GM19193 (cell line): ENCODE data around the gene SATB2.

ENCODE experiments used
- POLR2A ChIP-seq: IDR thresholded peaks from 4 replicates; pipeline ENCODE4 v1.6.1; 2011; ENCODE audit not compliant: insufficient read depth, insufficient read length; ENCODE audit errors: extremely low read depth

The SATB2 gene

DNA sequence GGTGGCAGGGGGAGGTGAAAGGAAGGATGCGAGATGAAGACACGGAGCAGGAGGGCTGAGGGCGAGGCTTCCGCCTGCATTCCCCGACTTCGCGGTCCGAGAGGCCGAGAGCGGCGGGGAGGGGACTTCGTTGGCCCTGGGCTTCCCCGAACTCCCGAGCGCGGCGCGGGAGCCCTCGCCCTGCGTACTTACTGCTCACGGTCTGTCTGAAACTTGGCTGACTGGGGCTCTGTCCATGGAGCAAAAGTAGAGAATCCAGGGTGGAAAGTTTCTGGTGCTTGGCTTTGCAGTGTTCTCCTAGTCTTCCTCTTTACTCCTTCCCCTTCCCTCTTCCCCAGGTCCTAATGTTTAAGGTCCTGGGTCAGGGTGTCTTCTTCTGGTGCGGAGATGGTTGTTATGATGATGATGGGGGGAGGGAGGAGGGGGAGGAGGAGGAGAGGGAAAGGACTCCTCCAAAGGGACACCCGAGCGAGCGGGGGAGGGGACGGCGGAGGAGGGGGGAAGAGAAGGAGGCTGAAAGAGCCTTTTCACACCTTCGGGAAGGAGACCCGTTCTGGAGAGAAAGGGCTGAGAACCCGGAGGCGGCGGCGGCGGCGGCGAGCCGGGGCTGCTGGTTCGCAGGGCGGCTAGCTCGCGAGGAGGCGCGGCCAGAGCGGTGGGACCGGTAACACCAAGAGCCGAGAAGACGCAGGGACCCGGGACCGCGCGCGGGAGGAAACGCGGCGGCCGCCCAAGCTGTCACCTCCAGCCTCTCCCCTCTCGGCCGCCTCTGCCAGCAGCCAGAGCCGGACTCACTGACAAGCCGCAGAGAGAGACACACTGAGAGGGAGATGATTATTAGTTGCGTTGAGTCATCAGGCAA lies at the start of gene SATB2:
TSS of gene SATB2 (minus strand) at position 793 of the 862 bp plus-strand sequence. CDS start 1,902 bp downstream, outside the sequence.
- no peak for TF ChIP-seq POLR2A

DNA sequence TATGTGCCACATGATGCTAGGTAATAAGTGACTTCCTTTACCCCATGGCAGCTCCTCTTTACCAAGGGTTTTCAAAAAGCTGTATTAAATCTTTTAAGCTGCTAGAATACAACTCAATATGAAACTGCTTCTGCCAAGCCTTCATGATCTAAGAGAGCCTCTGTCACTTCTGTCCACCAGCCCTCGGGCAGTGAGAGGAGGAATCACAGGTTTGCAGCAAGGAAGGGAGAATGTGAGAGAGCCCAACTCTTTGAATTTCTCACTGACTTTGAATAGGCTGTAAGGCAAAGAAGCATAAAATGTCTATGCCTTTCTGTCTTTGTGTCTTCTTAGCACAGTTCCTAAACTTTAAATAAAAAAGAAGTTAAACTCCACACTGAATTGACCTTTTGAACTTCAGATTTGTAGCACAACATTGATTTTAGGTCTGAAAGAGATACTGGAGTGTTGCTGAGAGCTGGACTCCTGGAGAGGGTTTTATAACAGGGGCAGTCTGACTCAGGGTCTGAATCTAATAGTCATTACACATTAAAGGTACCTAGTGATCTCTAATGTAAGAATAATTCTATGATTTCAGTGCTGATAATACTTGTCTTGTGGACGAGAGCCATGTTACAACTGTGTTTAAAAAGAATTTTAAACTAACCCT lies 48.1 kb upstream of the SATB2 start:
- TF ChIP-seq POLR2A, result no peak

DNA sequence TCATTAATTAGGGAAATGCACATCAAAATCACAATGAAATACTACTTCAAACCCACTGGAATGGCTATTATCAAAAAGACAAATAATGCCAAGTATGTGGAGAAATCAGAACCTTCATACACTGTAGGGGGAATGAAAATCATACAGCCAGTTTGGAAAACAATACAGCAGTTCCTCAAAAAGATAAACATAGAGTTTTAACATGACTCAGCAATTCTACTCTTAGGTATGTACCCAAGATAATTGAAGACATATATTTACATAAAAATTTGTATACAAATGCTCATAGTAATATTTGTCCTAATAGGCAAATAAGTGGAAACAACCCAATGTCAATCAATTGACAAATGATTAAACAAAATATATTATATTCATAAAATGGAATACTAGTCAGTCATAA lies 45.4 kb upstream of the SATB2 start:
- no peak for TF ChIP-seq POLR2A

DNA sequence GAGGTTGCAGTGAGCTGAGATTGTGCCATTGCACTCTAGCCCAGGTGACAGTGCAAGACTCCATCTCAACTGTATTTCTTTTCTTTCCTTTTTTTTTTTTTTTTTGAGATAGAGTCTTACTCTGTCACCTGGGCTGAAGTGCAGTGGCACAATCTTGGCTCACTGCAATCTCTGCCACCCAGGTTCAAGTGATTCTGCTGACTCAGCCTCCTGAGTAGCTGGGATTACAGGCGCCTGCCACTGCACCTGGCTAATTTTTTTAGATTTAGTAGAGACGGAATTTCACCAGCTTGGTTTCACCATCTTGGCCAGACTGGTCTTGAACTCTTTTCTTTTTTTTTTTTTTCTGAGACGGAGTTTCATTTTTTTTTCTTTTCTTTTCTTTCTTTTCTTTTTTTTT lies 41.3 kb upstream of the SATB2 start:
- no peak for TF ChIP-seq POLR2A

DNA sequence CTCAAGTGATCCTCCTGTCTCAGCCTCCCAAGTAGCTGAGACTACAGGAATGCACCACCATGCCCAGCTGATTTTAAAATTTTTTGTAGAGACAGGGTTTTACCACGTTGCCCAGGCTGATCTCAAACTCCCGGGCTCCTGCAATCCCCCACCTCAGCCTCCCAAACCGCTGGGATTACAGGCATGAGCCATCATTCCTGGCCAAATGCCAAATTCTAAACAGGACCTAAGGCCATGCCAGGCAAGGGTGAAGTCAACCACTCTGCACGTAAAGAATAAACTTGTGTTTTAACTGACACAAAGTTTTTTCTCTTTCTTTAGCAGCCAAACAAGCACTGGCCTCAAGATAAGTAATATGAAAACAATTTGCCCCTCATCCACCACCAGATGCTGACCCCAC lies 37.4 kb upstream of the SATB2 start:
- TF ChIP-seq POLR2A, result no peak

DNA sequence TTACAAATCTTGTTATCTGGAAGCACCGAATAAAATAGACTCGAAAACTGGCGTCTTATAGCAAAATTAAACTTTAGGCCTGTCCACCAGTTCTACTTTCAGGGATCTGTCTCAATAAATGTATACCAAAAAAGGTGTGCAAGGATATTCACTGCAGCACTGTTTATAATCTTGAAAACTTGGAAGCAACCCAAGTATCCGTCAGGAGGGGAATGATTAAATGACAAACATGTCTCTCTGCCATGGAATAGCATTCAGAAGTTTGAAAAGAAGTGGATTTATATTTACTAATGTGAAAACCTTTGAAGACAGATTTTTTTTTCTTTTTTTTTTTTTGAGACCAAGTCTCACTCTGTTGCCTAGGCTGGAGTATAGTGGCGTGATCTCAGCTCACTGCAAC lies 32.3 kb upstream of the SATB2 start:
- no peak for TF ChIP-seq POLR2A

DNA sequence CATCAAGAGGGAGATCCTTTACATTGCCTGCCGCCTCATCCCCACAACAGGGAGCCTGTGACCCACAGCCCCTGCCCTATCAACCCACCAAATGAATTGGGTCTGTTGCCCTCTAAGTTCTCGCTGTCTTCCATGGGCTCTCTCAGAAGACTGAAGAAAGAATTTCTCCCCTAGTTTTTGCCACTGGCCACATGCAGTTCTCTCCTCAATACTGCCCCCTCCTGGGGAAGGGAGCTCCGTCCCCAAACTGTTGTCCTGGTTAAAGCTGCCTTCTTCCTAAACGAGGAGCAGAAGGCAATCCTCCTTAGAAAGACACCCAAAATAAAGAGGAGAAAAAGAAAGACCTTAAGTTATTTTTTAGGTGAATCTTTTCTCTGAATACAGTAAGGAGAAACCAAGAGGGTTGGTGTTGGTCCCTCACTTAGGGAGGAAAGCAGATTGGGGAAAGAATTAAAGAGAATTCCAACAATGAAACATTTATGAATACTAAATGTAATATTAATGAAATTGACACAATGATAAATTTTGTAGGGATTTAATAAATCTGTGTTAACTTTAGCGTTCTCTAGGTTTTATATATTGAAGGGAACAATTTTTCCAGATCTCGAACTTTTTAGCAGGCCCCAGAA lies 31.1 kb upstream of the SATB2 start:
- no peak for TF ChIP-seq POLR2A

DNA sequence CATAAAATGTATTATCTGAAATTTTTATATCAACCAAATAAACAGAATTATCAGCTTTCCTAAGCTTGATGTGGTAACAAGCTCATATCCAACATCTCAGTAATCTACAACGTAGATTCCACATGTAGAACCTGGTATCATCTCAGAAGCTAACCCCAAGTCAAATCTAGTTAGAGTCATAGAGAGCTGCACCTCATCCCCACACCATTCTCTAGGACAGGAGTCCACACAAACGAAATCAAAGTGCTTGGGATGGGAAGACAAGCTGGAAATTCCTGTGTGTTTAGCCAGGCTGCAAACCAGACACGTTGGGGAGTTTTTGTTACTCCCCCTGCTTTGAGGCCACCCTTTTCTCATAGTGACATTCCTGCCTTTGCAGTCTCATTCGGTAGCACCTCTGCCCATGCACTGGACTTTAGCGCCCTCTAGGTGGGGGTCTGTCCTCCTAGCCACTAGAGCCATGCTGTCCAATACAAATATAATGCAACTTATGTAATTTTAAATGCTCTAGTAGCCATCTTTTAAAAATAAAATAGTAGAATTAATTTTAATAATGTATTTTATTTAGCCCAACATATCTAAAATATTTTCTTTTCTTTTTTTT lies 28.1 kb upstream of the SATB2 start:
- TF ChIP-seq POLR2A, result no peak

DNA sequence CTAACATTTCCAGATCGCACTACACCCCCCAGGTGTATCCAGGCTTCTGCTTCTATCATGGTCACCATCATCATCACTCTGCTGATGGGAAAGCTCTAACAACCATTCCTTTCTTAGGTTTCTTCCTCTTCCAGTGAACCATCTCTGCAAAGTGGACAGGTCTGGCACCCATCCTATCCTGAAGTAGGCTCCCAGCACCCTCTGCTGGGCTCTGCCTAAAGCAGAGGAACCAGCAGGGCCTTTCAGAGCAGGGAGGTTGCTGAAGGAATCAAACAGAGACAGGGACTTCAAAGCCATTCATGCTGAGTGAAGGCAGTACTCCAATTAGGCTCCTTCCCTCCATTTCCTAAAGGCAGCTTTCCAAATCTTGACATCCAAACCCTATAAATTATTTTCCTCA lies 27.2 kb upstream of the SATB2 start:
- no peak for TF ChIP-seq POLR2A

DNA sequence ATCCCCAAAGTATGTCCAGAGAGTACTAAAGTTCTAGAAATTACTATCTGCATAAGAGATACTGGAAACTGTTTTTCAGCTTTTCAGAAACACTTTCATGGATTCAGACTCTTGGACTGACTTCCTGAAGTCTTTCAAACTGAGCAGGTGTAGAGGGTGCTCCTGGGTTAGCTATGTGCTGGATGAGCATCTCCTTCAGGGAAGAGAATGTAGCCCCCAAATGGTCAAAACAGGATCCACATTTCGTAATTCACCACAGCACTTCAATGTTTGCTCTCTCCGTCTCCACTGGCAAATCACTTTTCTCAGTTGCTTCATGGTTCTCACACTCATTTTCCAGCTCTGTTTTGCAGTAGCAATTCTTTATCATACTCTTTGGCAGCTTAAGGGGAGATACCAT lies 23.2 kb upstream of the SATB2 start:
- TF ChIP-seq POLR2A, result no peak

DNA sequence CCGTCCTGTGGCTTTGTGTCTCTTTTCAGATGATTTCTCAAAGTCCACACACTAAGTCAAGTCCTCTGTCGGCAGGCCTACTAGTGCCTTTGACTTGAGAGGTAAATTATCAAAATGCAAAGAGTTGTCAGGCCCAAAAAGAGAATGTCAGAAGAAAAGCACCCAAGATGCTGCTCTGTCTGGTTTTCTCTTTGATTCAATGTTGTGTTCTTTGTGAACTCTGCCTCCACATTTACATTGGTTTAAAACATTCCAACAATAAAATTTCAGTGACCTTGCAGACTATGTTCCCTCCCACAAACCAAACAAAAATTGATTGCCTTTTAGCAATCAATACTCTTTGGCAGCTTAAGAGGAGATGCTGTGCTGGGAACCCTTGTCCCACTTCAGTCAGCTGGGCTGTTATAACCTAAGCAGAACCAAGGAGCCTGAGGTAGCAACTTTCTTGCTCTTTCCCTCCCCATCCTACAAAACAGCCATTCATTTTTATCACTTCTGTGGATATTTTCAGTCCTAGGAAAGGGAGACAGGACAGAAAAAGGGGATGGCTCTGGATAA lies 19.6 kb upstream of the SATB2 start:
- TF ChIP-seq POLR2A, result no peak

DNA sequence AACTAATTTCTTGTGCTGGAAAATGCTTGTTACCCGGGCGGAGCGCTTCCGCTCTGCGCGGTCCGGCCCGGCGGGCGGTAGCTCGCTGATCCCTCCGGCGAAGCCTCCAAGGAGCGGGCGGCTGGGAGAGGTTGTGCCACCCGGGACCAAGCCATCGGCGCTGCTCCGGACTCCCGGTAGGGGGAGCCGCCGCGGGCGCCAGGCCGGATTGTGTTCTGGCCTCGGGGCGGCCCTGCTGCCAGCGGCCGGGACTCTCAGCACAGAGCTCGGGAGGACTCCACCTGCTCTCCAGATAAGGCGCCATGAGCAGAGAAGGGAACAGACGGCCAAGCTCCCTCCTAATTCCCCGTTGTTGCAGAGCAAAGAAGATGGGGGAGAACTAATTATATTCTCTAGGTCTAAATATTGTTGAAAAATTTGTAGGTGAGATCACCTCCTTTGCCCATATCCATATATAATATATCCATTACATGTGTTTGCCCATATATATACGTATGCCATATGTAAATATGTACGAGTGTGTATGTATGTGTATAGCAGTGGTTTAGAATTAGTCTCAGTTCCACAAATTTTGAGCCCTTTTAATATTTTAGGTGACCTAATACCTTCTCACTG lies 13.8 kb upstream of the SATB2 start:
- no peak for TF ChIP-seq POLR2A

DNA sequence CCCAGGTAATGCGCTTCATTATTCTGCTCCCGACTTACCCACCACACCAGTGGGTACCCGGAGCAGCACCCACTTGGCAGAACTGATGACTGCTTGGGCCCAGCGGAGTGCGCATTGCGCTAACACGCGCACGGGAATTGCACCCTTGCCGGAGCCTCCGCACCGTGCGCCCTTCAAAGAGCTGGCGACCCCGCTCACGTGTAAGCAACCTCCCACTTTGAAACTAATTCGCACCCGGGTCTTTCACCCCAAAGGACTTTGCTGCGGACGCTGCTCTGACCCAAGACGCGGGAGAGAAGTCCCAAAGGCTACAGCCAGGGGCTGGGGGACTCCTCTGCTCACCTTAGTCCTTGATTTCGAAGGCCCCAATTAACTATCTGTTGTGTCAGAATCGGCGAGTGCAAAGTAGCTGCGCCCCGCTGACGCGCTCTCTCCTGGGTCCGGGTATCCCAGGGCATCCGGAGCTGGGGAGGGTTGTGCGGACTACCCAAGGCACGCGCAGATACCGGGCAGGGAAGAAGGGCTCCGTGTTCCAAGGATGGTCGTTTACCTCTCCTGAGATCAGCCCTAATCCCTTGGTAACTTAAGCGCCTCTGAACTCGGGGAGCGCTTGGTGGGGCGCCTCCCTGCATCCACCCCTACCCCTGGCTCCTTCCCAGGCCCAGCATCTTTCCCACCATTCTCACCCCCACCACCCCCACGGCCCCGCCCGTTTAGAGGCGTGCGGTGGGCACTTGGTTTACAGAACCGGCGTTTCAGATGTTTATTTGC lies 13.1 kb upstream of the SATB2 start:
- TF ChIP-seq POLR2A, result no peak

DNA sequence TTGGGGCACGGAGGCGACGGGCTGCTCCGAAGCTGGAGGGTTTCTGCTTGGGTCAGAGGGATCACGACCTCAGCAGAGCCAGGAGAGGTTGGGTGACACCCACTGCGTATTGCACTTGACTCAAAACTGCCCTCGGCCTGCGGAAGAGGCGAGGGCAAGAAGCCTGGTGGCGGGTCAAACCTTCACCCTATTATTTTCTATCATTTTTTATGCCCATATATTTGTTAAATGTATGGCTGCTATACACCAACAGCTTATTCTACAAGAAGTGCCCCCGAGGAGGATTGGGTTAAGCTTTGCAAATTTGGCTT lies 12.6 kb upstream of the SATB2 start:
- TF ChIP-seq POLR2A, result no peak
